Measurements from ENCODE around the gene RALGAPA2.

Gene RALGAPA2

GRCh38 chr20:20624914-20625313 is 87.5 kb downstream of the RALGAPA2 start:
- no peak for DNase-seq

GRCh38 chr20:20621195-20621594 is 91.2 kb downstream of the RALGAPA2 start:
- no peak for DNase-seq

- no peak for DNase-seq
Observed at GRCh38 chr20:20614391-20614790, 98.1 kb downstream of the RALGAPA2 start.

DNA sequence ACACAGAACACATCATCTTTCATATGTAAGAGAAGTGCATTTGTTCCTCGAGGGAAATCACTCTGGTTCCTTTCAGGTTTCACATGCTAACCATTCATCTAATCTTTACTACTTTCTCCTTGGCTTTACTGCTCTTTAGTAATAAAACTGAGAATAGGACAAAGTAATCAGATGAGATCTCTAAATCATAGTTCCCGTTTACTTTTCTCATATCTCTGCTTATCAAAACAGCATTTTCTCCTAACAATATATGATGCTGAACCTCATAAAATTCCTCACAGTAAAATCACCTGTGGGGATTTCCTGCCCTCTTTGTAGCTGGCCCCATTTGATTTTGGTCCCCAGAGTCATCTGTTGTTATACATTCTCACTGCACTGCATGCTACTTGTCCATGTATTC is 100.2 kb downstream of the RALGAPA2 start:
- DNase-seq, result no peak

DNA sequence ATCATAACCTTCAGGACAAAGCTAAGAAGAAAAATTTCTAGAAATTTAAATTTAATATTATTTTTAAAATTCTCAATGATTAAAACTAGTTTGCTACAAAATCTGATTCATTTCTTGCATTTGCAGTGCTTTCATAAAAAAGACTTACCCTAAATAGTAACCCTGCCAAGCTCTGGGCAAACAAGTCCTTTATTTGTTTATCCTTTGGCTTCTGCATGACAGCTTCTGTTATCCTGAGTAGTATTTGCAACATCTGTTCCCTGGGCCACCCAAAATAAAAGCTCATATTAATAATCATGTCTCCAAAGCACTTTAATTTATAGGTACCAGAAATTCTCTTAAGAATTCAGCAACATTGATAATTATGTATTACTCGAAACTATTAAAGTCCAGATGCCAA is 101.3 kb downstream of the RALGAPA2 start:
- DNase-seq, result no peak

DNA sequence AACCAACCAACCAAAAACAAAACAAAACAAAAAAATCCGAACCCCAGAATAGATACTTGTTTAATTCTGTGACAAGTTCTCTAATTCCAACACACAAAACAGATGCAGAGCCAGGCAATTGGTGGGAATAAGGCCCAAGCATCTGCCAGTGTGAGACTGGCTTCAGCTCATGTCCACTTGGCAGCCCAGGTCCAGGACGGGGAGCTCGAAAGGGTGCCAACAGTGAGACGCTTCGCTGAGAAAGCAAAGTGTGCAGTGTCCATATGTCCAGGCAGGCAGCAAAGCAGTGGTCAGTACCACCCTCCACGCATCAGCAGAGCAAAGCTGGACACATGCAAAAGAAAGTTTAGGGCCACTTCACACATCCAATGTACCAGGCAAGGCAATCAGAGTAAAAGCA is 102.9 kb downstream of the RALGAPA2 start:
- DNase-seq, result no peak

- no peak for DNase-seq
Observed at GRCh38 chr20:20608641-20609040, 103.8 kb downstream of the RALGAPA2 start.

- no peak for DNase-seq
Observed at GRCh38 chr20:20608041-20608440, 104.4 kb downstream of the RALGAPA2 start.

DNA sequence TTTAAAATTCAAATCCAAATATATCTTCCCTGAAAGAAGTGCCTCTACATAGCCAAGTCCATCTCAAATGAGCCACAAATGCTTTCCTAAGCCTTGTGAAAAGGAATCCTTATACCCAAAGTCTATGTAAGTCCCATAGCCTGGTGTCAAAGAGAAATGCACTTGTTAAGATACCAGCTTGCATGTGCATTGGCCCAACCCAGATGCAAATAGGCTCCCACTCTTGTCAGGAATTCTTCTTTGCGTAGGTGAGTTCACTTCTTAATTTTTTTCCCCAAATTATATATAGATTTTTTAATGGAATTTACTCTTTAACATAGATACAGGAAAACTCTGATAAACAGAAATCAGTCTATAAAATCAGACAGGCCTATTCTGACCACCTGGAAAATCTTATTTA is 105.6 kb downstream of the RALGAPA2 start:
- no peak for DNase-seq

DNA sequence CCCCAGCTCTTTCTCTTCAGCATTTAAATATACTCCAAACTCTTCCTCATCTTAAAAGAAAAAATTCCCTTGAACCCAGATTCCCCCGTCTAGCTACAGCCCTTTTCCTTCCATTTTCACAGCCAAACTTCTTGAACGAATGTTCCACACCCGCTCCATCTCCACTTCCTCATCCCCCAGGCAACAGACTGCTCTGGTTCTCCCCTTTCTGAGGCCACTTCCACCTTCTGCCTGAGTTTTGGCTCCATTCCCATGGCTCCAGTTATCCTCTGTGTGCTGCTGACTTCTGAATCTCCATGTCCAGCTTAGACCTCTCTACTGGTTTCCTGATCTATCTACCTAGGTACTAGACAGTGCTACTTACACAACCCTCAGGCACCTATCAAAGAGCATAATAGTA is 106.4 kb downstream of the RALGAPA2 start:
- no peak for DNase-seq

GRCh38 chr20:20604907-20605306 is 107.5 kb downstream of the RALGAPA2 start:
- no peak for DNase-seq

- no peak for DNase-seq
Observed at GRCh38 chr20:20604357-20604756, 108.1 kb downstream of the RALGAPA2 start.

- DNase-seq, result peak; percentile 96
Observed at GRCh38 chr20:20603339-20603990, 109.0 kb downstream of the RALGAPA2 start.

DNA sequence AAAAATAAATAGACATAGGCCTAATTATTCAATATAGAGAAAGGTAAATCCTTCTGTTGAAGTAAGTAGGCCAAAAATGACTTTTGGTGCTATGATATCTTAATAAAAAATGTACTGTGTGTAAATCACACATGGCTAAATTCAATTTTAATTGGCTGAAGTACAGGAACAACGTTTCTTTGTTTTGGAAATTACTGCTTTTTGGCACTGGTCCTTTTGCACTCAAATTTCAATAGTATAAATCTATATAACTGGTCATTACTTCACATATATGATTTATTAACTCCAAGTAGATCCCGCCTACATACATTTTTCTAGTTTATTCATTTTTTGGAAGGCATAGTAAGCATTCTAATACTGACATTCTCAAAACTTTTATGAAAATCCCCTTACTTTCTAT is 114.5 kb downstream of the RALGAPA2 start:
- DNase-seq, result no peak

GRCh38 chr20:20594171-20594530 is 118.3 kb downstream of the RALGAPA2 start:
- DNase-seq, result no peak

- DNase-seq, result no peak
Observed at GRCh38 chr20:20593447-20594170, 118.8 kb downstream of the RALGAPA2 start.

- no peak for DNase-seq
Observed at GRCh38 chr20:20585146-20585545, 127.3 kb downstream of the RALGAPA2 start.

- no peak for DNase-seq
Observed at GRCh38 chr20:20582734-20583133, 129.7 kb downstream of the RALGAPA2 start.

DNA sequence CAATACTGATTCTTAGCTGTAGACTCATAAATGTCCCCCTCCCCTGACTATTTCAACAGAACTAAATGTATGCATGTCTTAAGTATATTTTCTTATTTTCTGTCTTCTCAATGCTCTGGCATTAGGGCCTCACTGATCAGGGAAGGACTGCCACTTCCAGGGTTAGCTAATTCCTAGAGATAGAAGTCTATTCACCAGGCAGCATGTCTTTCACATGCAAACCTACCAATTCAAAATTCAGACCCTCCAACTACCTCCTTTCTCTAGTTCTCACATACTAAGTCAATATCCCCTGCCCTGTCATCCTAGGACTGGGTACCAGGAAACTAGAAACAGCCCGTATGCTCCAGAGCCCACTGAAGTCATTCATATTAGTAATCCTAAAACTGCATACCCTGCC is 132.3 kb downstream of the RALGAPA2 start:
- no peak for DNase-seq

DNA sequence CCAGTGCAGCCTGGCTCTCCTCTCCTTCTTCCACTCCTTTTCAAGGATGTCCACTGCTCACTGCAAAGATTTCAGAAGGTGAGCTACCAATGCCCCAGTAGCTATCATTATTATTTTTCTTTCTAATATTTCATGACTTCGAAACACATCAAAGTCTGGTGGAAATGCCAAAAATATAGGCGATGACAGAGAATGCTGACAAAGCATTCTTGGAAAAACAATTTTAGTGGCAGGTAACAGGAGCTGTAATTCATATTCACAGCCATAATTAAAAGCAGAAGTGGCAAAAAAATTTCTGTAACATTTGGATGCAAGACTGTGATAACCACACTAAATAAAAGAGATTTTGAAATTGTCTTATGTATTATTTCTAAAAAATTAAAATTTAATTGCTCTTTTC is 133.6 kb downstream of the RALGAPA2 start:
- no peak for DNase-seq

DNA sequence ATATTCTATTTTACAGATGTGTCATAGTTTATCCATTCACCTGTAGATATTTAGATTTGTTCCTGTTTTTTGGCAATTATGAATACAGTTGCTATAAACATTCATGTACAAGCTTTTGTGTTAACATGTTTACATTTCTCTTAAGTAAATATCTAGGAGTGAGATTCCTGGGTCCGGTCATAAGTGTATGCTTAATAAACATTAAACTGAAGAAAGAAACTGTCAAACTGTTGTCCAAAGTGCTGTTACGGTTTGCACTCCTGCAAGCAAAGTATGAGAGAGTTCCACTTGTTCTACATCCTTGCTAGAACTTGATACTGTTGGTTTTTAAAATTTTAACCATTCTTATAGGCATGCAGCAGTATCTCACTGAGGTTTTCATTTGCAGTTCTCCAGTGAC is 138.6 kb downstream of the RALGAPA2 start:
- DNase-seq, result no peak

DNA sequence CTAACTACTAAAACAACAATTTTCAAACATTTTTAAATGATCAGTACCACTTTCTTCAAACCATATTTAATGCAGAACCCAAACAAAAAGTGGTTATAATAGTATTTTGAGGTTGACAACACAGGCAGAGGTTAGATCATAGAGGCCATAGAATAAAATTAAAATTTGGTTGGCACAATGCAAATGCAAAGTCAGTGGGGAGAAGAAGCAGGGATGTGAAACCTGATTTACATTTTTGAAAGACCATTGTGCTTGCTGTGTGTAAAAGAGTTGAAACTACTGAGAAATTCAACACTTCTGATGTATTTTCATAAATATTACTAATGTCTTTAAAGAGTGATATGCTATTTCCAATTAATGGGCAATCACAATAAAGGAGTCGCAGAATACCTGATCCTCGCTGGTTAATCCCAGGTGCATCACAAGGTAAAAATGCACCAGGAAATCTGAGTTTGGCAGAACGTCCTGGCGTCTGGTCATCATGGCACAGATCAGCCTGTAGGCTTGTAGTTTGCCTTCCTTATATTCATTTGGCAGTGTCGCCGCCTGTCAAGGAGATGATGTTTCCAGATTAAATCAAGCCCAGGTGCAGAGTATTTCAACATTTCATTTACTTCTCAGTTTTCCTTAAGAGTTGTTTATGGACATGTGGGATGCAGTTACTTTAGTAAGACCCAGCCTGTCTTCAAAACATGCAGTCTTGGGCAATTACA is 141.2 kb downstream of the RALGAPA2 start:
- DNase-seq, result no peak

GRCh38 chr20:20568604-20569205 is 143.7 kb downstream of the RALGAPA2 start:
- no peak for DNase-seq

- DNase-seq, result no peak
Observed at GRCh38 chr20:20567712-20568111, 144.7 kb downstream of the RALGAPA2 start.

Measured in NCI-H1436 treated with DMSO at 0.1 percent for 48 hours (cell line).